Panc1 (cell line): Measurements from ENCODE around the gene ABHD4.

ENCODE experiments used
- CTCF ChIP-seq: fragments of 450-650 bp; IDR thresholded peaks from 2 replicates; pipeline ENCODE4 v1.5.1; 2017; ENCODE audit warnings: mild to moderate bottlenecking
- POLR2AphosphoS5 ChIP-seq: IDR thresholded peaks from 2 replicates; pipeline ENCODE4 v1.6.1; 2012; ENCODE audit warnings: mild to moderate bottlenecking, low read depth, low read length, moderate library complexity

- TF ChIP-seq CTCF (no peak), POLR2AphosphoS5 (no peak)
These were observed 36.8 kb upstream of the ABHD4 start for GRCh38 chr14:22561366-22561660.
